Mammary epithelial cell (primary cell): ENCODE results near the gene MATN4.

Source experiments
- EZH2 ChIP-seq: IDR thresholded peaks from 2 replicates; pipeline ENCODE4 v1.6.1; 2012; ENCODE audit warnings: low read length, inconsistent platforms, borderline replicate concordance
- TF ChIP-seq, protein P1 (sequence below), 2 donors: IDR thresholded peaks in 1 of 2; conservative IDR thresholded peaks in 1 of 2; 2 replicates each; pipeline ENCODE4 v1.5.1; 2011 to 2012; ENCODE audit warnings: inconsistent platforms in 2 of 2, low read length in 2 of 2, mild to moderate bottlenecking in 2 of 2, control low read depth in 1 of 2, low read depth in 1 of 2; ENCODE audit not compliant: insufficient read depth in 1 of 2; ENCODE audit errors: extremely low read depth in 1 of 2

- TF ChIP-seq, protein P1, sequence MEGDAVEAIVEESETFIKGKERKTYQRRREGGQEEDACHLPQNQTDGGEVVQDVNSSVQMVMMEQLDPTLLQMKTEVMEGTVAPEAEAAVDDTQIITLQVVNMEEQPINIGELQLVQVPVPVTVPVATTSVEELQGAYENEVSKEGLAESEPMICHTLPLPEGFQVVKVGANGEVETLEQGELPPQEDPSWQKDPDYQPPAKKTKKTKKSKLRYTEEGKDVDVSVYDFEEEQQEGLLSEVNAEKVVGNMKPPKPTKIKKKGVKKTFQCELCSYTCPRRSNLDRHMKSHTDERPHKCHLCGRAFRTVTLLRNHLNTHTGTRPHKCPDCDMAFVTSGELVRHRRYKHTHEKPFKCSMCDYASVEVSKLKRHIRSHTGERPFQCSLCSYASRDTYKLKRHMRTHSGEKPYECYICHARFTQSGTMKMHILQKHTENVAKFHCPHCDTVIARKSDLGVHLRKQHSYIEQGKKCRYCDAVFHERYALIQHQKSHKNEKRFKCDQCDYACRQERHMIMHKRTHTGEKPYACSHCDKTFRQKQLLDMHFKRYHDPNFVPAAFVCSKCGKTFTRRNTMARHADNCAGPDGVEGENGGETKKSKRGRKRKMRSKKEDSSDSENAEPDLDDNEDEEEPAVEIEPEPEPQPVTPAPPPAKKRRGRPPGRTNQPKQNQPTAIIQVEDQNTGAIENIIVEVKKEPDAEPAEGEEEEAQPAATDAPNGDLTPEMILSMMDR (conservative IDR thresholded peaks at IDR 0.05 in 1 of 2, IDR thresholded peaks at IDR 0.05 in 1 of 2; ENCODE audit: extremely low read depth in 1 of 2, insufficient read depth in 1 of 2, low read depth in 1 of 2, low read length in 2 of 2): no peak
- TF ChIP-seq EZH2: no peak
Measured at GRCh38 chr20:45257711-45258110, 50.4 kb downstream of the MATN4 start.
